CD4-positive, alpha-beta T cell treated with Interleukin-6 at 100 ng/mL for 8 hours (primary cell): ENCODE data around the gene KIF18B.

Experiments used
- DNase-seq: peaks from one replicate; pipeline ENCODE4 v3.0.0-alpha.2; 2020; ENCODE audit warnings: mixed read lengths, low spot score

The KIF18B gene

DNA sequence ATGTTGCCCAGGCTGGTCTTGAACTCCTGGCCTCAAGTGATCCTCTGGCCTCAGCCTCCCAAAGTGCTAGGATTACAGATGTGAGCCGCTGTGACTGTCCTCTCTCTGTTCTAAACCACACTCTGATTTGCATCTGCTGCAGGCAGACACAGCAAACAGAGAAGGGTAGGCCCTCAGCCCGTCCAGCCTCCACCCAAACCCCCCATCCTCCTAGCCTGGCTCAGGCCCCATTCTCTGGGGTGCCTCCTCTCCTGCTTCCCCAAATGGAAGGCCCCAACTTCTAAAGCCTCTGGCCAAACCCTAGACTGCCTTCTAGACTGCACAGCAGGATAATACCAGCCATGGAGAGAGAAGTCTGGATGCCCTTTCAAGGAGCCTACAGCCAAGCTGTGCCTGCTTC lies 28.2 kb downstream of the KIF18B start:
- DNase-seq: no peak

DNA sequence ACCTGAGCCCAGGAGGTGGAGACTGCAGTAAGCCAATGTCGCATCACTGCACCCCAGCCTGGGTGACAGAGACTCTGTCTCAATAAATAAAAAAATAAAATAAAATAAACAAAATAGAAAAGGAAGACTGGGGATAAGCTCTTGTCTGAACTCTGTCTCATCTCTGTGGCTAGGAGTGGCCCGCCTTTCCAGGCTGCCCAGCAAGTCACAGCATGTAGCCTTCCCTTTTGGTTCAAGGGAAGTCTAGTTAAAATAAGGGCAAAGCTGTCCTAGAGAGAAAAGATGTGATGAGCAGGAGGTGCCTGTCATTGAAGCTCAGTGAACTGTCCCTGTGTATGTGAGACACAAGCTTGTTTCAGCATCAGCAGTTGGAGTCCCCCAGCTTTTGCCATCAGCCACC lies 29.6 kb downstream of the KIF18B start:
- no peak for DNase-seq

DNA sequence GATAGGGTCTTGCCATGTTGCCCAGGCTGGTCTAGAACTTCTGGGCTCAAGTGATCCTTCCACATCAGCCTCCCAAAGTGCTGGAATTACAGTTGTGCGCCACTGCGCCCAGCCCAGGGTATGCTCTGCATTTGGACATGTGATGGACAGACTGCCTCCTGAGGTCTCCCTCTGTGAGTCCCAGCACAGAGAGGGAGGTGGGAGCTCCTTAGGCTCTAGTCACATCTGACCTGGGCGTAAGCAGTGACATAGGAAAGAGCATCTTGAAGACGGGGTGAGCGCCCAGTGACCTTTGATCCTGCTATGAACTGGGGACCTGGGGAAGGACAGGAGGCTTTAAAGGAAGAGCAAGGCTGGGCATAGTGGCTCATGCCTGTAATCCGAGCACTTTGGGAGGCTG lies 30.1 kb downstream of the KIF18B start:
- no peak for DNase-seq

DNA sequence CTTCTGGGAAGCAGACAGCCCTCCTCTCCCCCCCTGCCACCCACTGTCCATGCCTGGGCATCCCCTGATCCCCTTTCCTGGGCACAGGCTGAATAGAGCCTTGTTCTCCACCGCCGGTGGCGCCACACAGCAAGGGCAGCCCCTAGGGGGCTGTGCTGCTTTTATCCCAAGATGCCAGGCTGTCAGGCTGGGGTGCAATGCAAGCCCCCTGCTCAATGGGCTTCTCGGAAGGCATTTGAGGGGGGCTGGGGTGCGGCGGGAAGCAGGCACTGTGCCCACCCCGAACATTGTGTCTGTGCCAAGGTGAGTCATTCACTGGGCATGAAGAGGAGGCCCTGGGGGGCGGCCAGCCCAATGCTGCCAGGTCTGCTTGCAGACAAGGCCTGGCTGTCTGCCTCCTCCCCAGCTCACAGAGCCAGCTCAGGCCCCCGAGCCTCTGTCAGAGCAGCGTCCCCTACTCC lies 30.8 kb downstream of the KIF18B start:
- DNase-seq: no peak

DNA sequence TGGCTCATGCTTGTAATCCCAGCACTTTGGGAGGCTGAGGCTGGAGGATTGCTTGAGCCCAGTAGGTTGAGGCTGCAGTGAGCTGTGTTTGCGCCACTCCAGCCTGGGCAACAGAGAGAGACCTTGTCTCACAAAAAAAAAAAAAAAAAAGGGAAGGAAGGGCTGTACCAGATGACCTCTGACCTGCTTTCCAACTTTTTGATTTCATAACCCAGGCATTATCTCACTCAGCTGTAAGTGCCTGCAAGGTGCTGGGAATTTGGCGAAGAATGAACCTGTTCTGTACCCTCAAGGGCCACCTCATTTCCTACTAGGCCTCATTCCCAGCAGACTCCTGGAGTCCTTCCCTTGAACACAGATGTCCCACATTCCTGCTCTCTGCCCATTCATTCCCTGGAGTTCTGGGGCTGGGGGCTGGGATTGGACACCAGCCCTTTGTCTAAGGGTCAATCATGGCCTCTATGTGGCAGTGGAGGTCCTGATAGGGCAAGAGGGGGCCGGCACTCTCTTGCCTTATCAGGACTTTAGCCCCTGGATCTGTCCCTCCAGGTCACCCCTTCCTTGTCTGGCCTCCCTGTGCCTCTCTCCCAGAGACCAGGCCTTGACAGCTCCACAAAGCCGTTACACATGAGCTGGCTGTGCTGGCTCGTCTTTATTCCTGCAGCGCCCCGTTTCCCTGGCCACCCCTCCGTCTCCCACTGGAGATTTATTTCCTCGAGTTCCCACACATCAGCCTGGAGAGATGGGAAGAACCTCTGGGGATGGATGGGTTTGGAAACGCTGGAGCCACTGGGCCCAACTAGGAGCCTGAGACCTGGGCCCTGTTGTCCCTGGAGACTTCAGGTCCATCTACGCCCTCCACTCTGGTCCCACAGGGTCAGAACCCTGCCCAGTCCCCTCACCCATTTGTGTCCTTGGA lies 31.5 kb downstream of the KIF18B start:
- DNase-seq: no peak

DNA sequence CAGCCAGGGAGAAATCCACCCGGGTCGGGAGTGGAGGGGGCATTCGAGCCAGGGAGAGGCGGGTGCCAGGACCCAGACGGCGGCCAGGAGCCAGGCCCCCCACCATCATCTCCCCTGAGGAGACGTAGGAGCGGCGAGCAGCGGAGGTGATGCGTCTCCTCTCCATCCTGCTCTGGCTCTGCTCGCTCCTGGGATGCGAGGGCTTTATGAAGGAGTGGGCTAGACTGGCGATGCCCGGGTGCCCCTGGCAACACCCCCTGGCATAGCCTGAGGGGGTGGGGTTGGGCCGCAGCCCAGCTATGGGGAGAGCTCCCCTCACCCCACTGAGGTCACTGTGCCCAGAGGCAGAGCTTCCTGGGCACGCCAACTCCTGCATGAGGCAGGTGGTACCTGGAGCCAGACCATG lies 32.2 kb downstream of the KIF18B start, which contains the start of gene GFAP:
Gene GFAP, minus strand, starts transcription at position 180 of the 406 bp plus-strand sequence. Its CDS starts 14 bp downstream, at position 166.
- DNase-seq: no peak

DNA sequence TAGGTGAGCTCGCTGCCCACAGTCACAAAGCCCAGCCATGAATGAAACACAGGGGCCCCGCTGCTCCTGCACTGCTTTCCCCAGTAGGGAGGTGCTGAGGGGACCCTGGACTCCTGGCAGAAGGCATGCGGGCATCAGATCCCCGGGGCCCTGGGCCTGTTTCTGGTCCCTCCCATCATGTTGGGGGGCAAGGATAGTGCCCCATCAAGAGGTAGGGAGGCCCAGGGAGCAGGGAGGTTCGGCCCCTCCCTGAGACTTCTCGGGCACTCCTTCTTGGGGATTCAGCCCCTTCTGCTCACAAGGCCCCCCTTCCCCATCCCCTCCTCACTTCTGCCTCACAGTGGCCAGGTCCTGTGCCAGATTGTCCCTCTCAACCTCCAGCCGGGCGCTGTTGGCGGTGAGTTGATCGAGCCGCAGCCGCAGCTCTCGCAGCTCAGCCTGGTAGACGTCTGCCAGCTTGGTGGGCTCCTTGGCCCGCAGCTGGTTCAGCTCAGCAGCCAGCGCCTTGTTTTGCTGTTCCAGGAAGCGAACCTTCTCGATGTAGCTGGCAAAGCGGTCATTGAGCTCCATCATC lies 32.8 kb downstream of the KIF18B start:
- no peak for DNase-seq

DNA sequence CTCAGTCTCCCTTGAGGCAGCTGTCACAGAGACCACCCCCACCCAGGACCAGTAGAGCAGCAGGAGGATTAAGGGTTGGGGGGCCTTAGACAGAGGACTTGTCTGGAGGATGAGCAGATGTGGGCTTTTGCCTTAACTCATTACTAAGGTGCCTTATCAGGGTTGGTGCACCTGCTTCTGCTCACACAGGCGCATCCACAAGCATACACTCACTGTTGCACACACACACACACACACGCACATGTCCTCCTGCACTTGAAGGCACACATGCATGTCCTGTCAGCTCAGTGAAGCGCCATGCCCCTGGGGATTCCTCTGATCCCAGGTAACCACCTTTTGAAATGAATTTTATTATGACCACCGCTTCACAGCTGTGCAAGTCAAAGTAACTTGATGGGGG lies 33.4 kb downstream of the KIF18B start:
- DNase-seq: no peak

DNA sequence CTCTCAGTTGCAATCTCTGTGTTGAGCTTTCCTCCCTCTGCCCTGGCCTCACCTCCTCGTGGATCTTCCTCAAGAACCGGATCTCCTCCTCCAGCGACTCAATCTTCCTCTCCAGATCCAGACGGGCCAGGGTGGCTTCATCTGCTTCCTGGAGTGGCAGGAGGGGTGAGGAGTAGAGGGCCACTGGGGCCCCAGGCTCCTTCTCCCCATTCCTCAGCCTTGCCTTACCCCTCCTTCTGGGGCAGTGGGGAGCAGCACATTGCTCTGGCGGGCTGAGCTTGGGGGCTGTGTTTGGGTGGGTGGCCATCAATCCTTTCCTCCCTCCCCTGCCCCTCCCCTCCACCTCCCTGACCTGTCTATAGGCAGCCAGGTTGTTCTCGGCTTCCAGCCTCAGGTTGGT lies 33.9 kb downstream of the KIF18B start:
- DNase-seq: no peak

DNA sequence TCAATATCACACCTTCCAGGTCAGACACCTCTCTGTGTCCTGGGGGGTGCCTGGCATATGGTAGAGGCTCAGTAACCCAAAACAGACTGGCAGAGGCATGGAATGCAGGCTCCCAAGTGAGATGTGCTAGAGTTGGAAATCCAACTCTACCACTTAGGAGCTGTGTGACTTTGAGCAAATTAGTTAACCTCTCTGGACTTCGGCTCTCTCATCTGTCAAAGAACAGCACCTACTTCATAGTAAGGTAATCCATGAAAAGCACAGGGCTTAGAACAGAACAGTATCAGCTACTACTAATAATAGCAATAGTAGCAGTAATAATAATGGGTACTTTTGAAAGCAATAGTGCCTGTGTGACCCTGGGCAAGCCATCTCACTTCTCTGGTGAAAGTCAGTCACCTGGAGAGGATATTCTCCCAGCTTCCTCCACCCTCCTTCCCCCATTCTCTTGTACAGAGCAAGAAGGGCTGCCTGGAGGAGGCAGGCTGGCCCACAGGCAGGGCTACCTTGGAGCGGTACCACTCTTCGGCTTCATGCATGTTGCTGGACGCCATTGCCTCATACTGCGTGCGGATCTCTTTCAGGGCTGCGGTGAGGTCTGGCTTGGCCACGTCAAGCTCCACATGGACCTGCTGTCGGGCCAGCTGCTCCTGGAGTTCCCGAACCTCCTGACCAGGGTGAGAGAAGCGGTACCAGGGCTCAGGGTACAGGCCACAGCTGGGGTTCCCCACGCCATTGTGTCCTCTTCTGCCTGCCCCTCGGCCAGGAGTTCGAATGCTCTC lies 34.6 kb downstream of the KIF18B start:
- DNase-seq: no peak

DNA sequence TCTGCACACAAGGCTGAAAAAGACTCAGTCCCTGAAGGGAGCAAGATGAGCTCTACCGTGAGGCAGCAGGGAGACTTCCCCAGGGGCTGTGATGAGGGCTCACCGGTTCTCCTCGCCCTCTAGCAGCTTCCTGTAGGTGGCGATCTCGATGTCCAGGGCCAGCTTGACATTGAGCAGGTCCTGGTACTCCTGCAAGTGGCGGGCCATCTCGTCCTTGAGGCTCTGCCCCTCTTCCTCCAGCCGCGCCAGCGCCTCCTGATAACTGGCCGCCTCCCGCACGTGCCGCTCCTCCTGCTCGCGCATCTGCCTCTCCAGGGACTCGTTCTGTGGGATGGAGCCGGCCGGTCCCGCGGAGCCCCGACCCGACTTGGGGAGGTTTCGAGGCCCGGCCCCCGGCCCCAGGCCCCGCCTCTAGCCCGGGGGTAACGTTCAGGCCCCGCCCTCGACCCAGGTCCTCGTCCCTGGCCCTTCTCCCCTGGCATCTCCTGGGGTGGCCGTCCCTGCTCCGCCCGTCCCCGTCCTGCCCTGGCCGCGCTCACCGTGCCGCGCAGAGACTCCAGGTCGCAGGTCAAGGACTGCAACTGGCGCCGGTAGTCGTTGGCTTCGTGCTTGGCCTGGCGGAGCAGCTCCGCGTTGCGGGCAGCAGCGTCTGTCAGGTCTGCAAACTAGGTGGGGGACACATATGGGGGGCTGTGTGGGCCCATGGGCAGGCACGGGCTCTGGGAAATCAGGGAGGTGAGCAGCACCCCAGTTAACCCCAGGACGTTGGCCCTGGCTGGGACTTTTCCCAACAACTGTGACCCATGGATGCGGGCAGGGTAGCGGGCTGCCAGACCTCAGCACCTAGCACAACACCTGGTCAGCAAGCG lies 36.2 kb downstream of the KIF18B start:
- DNase-seq: peak; percentile 39

DNA sequence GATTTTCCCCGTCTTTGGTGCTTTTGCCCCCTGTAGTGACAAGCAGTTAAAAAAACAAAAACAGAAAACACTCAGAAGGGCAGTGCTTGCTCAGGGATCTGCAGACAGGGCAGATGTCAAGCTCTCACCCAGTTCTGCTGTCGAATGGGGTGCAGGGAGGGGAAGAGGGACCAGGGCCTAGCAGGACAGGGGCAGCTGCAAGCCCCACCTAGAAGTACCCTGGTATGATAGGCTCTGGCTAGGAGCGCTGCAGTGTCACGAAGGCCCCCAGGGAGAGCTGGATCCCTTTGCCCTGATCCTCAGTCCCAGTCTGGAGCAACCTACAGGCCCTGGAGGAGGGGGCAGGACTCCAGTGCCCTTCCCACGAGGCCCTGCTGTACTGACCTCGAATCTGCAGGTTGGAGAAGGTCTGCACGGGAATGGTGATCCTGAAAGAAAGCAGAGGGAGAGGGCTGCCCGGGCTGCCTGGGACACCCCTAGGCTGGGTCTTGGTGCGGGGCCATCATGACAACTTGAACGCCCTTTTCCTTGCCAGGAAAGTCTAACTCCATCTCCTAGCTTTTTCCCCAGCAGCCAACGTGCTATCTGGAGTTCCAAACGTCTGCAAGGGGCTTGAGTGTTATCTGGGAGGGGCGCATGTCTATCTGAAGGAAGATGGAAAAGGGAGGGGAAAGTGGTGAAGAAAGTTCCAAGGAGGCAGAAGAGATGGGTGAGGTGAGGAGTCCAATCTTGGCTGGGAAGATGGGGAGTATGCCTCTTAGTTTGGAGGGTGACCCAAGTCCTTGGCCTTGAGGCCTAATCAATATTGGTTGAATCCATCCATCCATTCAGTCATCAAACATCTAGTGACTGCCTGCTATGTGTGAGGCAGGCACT lies 37.1 kb downstream of the KIF18B start:
- DNase-seq: no peak

DNA sequence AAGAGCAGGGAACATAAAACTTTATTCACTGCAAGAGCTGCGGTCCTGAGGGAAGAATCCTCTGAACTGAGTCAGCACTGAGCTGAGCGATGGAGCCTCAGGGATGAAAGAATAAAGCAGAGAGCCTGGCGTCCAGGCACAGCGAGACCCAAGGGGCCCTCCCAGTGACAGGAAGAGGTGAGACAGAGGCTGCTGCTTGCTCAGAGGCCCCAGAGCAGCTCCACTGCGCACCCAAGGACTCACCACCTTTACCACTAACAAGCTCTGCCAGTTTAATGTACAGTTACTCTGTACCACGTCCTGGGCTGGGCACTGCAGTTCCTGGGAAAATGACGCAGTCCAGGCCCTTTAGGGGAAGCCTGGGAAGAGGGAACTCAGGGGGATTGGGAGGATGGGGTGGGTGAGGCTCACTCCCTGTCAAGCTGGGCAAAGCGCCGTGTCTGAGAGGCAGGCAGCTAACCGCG lies 37.9 kb downstream of the KIF18B start:
- no peak for DNase-seq

DNA sequence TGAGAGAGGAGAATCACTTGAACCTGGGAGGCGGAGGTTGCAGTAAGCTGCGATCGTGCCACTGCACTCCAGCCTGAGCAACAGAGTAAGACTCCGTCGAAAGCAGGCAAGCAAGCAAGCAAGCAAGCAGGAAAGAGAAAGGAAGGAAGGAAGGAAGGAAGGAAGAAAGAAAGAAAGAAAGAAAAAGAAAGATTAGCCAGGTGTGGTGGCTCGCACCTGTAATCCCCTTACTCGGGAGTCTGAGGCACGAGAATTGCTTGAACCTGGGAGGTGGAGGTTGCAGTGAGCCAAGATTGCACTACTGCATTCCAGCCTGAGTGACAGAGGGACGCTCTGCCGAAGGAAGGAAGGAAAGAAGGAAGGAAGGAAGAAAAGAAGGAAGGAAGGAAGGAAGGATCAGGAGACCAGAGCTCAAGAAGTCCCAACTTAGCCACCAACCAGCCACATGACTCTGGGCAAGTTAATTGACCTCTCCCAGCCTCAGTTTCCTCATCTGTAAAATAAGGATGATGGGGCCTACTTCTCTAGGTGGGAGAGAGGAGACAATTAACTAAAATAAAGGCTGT lies 38.7 kb downstream of the KIF18B start:
- DNase-seq: no peak

DNA sequence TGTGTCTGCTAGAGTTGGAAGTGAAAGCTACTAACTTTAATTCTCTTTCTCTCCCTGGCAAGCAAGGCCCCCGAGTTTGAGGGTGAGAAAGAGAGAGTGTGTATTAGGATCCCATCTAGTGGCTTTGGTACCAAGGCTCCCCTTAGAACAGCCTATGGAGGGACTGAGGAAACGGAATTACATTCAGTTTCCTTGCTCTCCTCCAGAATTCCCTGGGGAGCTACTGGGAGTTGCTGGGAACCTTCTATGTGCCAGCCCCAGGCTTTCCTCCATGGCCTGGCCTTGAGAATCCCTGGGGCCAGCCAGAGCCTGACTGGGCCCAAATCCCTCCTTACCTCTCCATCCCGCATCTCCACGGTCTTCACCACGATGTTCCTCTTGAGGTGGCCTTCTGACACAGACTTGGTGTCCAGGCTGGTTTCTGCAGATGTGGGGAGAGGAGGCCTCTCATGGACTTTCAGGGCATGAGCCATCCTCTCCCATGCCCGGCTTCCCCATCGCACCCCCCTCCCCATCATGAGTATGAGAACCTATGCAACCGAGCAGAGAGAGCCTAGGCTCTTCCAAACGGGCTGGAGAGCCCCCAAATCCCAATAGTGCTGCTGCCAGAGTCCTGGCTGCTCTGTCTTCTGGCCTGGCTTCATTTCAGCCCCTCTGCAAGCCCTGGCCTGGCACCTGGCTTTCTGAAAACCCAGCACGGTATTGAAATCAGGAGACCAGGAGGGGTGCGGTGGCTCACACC lies 39.7 kb downstream of the KIF18B start:
- DNase-seq: no peak

DNA sequence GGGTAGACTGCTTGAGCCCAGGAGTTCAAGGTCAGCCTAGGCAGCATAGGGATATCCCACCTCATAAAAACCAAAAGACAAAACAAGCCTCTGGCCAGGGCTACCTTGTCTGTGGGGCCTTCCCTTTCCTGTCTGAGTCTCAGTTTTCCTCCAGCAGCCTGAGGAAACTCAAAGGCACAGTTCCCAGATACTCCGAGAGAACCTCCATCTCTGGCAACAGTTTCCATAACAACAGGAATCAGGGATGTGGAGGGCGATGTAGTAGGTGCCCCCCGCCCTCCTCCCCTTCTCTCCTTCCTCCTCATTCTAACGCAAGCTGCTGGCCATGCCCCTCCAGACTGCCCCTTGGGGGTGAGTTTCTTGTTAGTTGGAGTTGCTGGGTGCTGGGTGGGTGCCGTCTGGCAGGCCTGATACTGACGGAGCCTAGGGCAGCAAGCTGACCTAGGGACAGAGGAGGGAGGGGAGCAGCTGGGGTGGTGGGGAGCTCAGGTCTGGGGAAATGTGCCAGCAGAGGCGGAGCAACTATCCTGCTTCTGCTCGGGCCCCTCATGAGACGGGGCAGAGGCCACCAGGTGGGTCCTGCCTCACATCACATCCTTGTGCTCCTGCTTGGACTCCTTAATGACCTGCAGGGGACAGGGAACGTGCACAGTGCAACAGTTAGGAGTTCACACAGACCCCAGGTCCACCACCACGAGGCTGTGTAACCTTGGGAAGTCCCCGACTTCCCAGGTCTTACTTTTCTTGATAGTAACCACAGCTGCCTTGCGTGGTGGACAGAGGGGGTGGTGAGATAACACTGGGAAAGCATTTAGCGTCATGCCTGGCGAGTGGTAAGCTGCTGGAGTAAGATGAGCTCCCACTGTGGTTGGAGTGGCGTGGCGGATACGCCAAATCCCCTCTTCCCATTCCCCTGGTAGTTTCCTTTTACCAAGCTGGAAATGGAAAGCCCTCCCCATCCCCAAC lies 40.5 kb downstream of the KIF18B start:
- DNase-seq: no peak

DNA sequence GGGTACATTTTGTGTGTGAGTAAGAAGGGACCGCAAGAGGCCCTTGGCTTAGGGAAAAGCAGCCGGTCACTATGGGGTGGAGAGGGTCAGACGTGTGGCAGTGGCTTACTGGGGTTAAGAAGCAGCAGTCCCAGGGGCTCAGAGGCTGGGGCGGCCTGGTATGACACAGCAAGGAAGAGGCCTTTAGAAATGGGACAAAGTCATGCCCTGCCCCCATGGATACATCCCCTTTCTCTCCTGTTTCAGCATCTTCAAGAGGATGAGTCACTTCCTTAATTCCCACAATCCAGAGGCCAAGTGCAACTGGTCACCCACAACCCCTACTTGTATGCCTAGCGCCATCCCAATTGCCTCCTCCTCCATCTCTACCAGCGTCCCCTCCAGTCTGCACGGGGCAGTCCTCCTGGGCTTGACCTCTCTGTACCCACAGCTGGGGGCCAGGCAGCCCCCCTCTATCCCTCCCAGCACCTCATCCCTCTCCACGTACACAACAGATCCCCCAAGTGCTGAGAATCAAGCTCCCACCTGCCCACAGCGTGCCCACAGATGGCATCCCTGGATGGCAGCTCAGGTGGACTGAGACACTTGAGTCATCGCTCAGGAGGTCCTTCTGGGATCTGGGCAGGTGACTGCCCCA lies 41.4 kb downstream of the KIF18B start:
- no peak for DNase-seq
